HG03432 (cell line): ENCODE measurements around the gene DOK6.
"Not testable (repeated sequence)": the region's sequence is repeated elsewhere in the genome, so short reads cannot be mapped to it uniquely, and the experiment has no call there.

Source experiments
- ATAC-seq: cut with Tn5 transposase; IDR thresholded peaks from one replicate; pipeline ENCODE4 v1.9.1; 2021; ENCODE audit warnings: mild to moderate bottlenecking, moderate library complexity; ENCODE audit not compliant: unreplicated experiment

Gene DOK6

DNA sequence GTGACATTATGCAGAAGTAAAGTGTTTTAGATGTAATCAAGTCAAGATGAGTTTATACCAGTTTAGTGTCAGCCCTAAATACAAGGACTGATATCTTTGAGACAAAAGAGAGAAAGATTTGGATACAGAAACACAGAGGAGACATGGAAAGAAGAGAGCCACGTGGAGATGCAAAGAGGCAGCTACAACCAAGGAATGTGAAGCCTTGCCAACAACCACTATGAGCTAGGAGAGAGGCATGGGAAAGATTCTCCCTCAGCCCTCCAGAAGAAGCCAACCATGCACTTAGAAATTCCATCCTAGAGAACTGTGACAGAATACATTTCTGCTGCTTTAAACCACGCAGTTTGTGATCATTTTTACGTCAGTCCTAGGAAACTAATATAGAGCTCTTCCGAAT, 217.2 kb downstream of the DOK6 start:
- ATAC-seq, result no peak

- ATAC-seq, result no peak
Measured at GRCh38 chr18:69622184-69622583, 221.5 kb downstream of the DOK6 start.

- ATAC-seq, result no peak
Measured at GRCh38 chr18:69622961-69623360, 222.3 kb downstream of the DOK6 start.

- ATAC-seq, result no peak
Measured at GRCh38 chr18:69626171-69626570, 225.5 kb downstream of the DOK6 start.

DNA sequence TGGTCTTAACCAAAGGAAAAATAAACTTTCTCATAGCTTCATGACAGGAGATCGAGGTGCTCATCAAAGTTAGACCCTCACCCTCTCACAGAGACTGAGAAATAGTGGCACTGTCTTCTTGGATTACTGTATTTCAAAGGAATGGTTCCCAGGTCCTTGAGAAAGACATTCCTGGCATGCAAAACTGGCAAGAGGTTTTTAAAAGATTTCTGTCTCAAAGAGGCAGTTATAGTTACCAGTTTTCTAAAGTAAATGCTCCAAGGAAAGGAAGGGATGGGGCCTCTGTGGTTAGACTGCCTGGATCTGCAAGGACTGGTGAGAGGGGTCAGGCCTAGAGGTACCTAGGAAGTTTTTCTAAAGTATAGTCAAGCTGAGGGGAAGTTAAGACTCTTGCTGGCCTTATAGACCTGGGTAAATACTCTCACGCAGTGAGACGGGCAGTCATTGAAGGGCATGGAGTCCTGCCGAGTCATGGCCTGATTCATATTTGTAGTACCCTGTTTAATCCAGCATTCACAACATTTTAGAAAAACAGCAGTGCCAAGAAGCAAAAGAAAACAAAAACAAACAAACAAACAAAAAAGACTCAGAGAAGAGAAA, 226.1 kb downstream of the DOK6 start:
- ATAC-seq, result no peak

DNA sequence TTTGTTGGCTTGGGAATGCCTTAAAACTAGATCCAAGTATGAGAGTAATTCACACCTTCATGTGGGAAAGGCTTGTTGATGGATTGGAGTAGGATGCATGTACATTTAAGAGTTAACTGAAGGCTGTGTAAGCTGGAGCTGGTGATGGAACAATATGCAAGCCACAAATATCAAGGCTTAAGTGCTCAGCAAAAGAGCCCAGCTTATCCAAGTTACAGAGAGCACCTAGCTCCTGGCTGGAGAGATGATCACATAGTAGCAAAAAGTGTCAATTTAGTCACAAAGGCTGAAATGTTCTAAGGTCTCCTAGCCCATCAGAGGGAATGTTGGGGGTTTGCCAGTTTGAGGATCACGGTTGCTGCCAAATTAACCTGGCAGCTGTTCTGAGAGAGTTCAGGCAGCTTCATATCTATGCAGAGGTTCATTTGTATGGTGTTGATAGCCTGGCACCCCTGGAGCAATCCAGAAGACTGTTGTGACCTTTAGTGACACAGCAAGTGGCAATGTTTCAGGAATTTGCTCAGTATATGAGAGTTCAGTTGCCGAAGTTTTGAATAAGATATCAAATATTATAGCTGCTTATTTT, 228.2 kb downstream of the DOK6 start:
- ATAC-seq, result no peak

- ATAC-seq, result no peak
Measured at GRCh38 chr18:69631281-69631680, 230.6 kb downstream of the DOK6 start.

- no peak for ATAC-seq
Measured at GRCh38 chr18:69635482-69635881, 234.8 kb downstream of the DOK6 start.

DNA sequence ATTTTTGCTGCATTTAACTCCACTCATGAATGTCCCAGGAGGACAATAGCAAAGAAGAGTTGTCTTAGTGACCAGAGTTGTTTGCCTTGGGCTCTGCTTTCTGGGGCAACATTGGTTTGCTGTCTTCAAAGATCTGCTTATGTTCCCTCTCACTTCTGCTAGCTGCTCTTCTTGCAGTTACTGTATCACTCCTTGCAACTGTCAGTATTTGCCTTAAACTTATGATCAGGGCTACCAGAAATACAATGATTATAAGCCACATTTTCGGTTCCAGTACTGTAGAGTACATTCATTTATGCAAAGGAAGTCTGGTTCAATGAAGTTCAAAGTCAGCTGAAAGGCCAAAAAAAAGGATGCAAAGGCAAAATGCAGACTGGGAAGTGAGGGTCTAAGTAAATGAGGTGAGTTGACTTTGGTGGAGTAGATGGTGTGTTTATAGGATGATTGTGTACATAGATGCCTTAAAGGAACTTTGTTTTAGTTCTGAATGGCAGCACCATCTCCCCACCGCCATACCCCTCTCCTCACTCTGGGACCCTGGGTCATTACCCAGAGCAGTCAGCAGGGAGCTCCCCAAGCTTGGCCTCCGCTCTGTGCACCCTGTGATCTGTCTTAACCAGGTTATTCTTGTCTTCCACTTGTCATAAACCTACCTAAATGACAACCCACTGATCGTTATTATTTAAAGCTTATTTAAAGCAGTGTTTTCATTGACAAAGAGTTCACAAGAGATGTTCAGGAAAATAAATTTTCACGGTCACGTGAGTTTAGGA, 236.0 kb downstream of the DOK6 start:
- peak; percentile 72 for ATAC-seq

GRCh38 chr18:69638056-69638455, 237.4 kb downstream of the DOK6 start:
- ATAC-seq, result no peak

DNA sequence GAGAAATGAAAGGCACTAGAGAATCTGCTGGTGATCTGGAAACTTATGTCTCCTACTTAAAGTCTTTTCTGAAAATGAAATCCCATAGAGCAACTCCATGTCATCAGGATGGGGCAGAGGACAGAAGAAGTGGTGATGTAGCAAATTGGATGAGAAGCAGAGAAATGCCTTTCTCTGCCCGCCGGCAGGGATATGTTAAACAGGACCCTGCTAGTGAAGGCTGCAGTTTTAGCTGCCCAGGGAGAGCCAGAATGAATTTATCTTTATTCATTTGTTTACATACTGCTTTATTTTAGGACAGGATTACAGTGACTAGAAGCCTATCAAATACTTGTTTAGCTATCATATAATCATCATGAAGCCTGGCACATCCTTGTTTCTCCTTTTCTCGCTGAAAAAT, 247.0 kb downstream of the DOK6 start:
- ATAC-seq, result no peak

GRCh38 chr18:69648486-69648885, 247.8 kb downstream of the DOK6 start:
- ATAC-seq, result no peak

DNA sequence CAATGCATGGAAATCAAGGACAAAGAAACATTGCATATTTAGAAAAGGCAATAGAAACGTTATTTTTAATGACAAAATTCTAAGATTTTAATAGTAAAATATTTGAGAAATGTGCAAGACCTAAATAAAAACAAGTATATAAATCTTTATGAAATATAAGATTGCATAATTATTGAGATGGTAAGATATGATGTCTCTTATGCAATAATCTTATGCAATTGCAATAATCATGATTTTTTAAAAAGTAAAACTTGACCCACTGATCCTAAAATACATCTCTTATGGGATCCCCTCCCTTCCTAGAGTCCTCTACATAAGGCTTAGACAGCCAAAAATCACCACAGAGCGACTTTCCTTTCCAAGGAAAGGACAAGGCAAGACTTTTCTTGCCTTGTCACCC, 249.0 kb downstream of the DOK6 start:
- ATAC-seq, result no peak

- ATAC-seq, result no peak
Measured at GRCh38 chr18:69651243-69651642, 250.6 kb downstream of the DOK6 start.

GRCh38 chr18:69655816-69656215, 255.1 kb downstream of the DOK6 start:
- ATAC-seq, result no peak

GRCh38 chr18:69658103-69658502, 257.4 kb downstream of the DOK6 start:
- no peak for ATAC-seq

DNA sequence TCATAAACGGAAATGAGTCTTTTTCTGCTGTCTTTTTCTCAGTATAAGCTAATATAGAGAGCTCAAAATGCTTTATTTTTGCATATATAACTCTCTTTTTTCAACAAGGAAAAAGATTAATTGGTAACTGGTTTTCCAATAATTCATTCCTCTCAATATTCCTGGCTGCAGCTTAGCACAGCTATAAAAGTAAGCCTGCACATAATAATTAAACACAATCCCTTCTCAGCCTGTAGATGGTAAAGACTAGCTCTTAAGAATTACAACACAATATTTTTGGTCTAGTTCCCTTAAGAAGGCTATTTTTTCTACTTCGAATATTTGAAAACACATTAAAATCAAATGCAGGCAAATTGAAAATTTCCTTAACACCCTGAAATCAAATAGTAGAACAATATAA, 258.0 kb downstream of the DOK6 start:
- ATAC-seq, result no peak

DNA sequence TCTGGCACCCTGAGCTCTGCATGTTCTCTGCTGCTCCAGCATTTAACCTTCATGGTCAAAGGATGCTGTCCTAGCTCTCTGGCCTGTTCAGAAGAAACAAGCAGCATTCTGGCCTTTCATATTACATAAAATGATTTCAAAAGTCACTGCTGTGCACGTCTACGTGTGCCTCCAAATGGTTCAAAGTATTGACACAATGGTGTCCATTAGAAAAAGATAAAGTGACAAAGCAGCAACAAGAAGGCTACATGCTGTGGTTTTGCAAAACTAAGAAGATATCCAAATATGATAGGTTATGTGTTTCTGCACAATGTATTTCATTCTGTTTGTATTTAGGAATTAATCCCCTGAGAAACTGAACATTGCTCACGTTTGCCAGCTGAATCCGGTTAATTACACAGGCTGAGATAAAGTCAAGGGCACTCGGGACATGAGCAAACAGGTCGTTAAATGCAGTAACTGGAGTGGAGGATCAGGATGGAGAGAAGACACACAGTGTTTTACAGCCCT, 258.5 kb downstream of the DOK6 start:
- no peak for ATAC-seq

DNA sequence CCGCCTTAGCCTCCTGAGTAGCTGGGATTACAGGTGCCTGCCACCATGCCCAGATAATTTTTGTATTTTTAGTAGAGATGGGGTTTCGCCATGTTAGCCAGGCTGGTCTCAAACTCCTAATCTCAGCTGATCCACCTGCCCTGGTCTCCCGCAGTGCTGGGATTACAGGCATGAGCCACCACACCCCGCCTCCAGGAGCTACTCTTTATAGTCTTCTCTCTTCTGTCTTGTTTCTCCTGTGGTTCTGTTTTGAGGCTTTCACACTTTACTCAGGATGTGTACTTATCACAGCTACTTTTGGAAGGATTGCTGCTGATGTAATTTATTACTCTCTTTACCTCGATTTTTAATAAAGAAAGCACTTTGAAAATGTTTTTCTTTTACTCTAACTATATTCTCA, 261.4 kb downstream of the DOK6 start:
- not testable (repeated sequence) for ATAC-seq

DNA sequence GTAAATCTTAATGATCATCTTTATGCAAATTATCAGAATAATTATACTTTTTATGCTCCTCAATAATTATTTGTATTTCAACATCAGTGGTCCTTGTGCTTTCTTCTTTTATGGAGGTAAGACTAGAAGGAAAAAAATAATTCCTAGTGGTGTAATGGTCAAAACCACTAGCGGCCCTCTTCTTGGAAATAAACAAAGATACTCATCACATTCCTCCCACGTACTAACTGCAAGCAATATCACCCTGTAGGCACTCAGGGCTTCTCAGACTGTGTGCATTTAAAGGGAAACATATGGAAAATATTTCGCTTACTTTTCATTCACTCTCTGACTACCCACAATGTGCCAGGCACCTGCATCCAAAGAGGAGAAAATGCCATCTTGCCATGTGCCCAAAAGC, 263.7 kb downstream of the DOK6 start:
- no peak for ATAC-seq

DNA sequence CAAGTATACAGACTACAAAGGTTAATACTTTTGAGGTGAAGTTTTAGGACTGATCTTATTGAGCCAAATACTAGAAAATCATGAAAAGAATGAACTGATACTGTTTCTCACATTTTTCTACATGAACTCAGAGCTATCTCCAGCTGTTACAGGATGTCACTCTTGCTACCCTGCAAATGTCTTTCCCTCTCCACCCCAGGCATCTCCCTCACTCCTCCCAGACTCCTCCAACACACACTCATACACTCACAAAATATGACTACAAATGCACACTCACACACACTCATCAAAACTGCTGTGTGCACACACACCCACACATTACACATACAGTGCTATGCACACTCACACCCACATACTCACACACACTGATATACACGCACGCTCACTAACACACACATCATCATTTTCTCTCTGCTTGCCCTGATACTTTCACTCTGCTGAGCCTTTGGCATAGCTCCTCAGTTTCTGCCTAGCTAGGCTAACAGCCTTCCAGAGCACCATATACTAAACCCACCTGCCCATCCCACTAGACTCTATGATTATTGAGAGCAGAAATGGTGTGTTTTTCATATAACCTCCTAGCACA, 273.7 kb downstream of the DOK6 start:
- ATAC-seq, result no peak

DNA sequence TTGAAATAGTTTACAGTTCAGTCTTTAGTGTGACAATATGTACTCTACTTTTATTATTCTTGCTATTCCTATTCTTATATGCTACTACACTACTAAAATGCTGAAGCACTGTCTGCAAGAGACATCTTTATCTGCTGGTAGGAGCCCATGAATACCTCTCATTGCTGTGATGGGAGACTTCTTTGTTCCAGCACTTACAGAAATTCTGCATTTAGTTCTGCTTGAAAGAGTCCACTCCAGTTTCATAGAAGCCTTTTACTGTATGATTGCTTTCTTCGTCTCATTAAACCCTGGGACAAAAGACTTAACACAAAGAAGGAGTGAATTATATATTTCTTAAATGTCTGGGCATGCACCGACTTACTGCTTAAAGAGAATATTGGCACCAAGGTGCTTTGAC, 274.3 kb downstream of the DOK6 start:
- no peak for ATAC-seq
